ENCODE measurements around the gene RNF213. TPM values are rescaled to one million over a fixed set of nuclear protein-coding genes. Genes with fewer than 3 reads are reported as not detected.

The RNF213 gene
- total and polyA plus RNA-seq, 9 donors: 21.5 to 89.1 (median 50.8) TPM

DNA sequence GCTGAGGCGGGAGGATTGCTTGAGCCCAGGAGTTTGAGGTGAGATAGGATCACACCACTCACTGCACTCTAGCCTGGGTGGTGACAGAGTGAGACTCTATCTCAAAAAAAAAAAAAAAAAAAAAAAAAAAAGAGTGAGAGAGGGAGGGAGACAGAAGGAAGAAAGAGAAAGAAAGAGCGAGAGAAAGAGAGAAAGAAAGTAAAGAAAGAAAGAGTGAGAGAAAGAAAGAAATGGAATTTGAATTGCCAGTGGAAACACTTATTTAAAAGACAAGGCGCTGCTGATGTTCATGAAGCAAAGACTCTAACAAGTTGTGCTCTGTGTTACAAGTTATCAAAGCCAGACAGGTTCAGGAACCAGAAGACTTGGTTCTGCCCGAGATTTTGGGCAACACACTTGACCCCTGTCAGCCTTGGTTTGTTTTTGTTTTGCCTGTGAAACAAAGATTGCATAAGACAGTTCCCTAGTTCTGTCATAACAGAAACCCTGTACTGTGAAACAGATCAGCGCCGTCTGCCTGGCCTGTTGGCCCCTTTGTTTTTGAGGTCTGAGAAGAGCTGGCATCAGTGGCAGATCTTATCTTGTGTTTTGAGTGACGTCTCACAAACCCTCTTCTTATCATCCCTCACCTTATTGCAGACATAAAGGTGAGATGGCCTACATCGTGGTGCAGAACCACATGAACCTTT lies 98.9 kb downstream of the RNF213 start:
- peaks cover 12% of the 10 kb centered on the region for H3K4me1 ChIP-seq (ENCODE audit: insufficient read depth)
- no peak overlapping the region for H3K4me3 ChIP-seq
- no peaks in the 10 kb centered on the region for H3K27me3 ChIP-seq
- TF ChIP-seq EP300 (IDR thresholded peaks at IDR 0.05) (no peak), CTCF (IDR thresholded peaks at IDR 0.05) (no peak), POLR2A (IDR thresholded peaks at IDR 0.05) (no peak)
- WGBS, 3 donors: 53 to 65% (median 56%) methylated on average over 8 of the region's 8 CpGs
- H3K27ac ChIP-seq: no peak overlapping the region
- H3K36me3 ChIP-seq: no peaks in the 10 kb centered on the region
- H3K9me3 ChIP-seq: no peaks in the 10 kb centered on the region
- intact Hi-C loops (cut with DNase I): loop anchor here in 2 of 4 donors (10.0 kb wide), 2 partner anchors 95 to 165 kb away; partner anchors contain the start of gene RNF213 (in 1 of the 2)
- peak in 4 of 5 donors; percentile 16 to 62 (median 50) for DNase-seq

DNA sequence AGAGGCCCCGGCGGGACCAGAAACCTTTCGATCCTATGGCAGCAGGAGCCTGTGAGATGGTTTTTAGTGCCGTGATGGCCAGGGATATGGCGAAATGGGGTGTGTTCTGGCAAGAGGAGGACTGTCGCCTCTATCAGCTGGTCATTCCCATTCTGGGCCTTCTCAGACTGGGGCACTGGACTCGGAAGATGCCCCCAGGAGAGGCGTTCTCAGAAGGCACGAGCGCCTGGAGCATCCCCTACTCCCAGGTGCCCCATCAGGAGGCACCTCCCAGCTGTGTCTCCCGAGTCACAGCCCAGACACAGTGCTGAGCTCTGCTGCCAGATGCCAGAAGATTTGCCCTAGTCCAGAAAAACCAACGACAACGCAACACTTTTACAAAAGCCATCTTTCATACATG lies 99.7 kb downstream of the RNF213 start:
- Histone ChIP-seq H3K9me3 (no peaks in the 10 kb centered on the region), H3K27ac (no peak overlapping the region), H3K4me1 (ENCODE audit: insufficient read depth) (peaks cover 12% of the 10 kb centered on the region), H3K4me3 (no peak overlapping the region), H3K27me3 (no peaks in the 10 kb centered on the region), H3K36me3 (no peaks in the 10 kb centered on the region)
- WGBS, 3 donors: 93 to 96% (median 95%) methylated on average over 13 of the region's 13 CpGs
- no peak for TF ChIP-seq EP300 (IDR thresholded peaks at IDR 0.05)
- no peak for TF ChIP-seq CTCF (IDR thresholded peaks at IDR 0.05)
- TF ChIP-seq POLR2A (IDR thresholded peaks at IDR 0.05): no peak
- intact Hi-C loops (cut with DNase I): loop anchor here in 1 of 4 donors (10.0 kb wide), 1 partner anchor 166 kb away; no protein-coding TSS in a partner anchor
- DNase-seq: peak in 2 of 5 donors; percentile 12 to 31

- H3K9me3 ChIP-seq: no peaks in the 10 kb centered on the region
- no peaks in the 10 kb centered on the region for H3K36me3 ChIP-seq
- no peak for TF ChIP-seq EP300 (IDR thresholded peaks at IDR 0.05)
- TF ChIP-seq CTCF (IDR thresholded peaks at IDR 0.05): peak in 1 of 3 donors; percentile 16
- WGBS, 3 donors: 88 to 91% (median 89%) methylated on average over 18 of the region's 18 CpGs
- H3K27ac ChIP-seq: no peak overlapping the region
- intact Hi-C loops (cut with DNase I): loop anchor here in 1 of 4 donors (10.0 kb wide), 1 partner anchor 167 kb away; no protein-coding TSS in a partner anchor
- no peak overlapping the region for H3K4me3 ChIP-seq
- H3K27me3 ChIP-seq: no peaks in the 10 kb centered on the region
- peak in 2 of 5 donors; percentile 33 to 56 for DNase-seq
- peaks cover 12% of the 10 kb centered on the region for H3K4me1 ChIP-seq (ENCODE audit: insufficient read depth)
Observed at GRCh38 chr17:80361495-80362220, 101.0 kb downstream of the RNF213 start.

DNA sequence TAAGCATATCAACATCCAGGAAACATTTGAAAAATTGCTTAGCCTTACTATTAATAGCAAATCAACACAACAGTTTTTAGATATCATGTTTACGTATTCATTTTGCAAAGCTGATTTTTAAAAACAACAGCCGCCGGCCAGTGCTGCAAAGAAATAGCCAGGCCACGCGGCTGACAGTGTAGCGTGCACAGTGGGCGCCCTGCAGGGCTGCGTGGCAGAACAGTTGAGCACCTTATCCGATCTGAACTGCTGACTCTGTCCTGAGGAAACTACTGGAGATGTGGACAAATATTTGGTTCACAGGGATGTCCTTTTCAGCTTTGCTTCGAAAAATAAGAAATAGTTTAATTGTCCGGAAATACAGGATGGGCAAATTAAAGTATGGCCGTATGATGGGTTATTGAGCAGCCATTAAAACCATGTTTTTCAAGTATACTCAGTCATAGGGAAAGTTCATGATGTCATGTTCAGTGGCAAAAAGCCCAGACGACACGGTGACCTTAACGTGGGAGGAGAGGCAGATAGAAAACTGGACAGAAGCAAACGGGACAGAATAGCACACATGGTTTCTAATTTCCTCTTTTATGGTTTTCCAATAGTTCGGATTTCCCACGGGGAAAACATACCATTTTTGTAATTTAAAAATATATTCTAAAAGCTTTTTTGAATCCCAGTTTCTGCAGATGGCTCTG lies 101.9 kb downstream of the RNF213 start:
- H3K4me3 ChIP-seq: no peak overlapping the region
- 19 to 32% (median 25%) methylated on average over 18 of the region's 18 CpGs for WGBS, 3 donors
- H3K27me3 ChIP-seq: no peaks in the 10 kb centered on the region
- peak overlapping the region in 1 of 2 donors; percentile 36 for H3K27ac ChIP-seq
- intact Hi-C loops (cut with DNase I): loop anchor here in 1 of 4 donors (10.0 kb wide), 1 partner anchor 168 kb away; no protein-coding TSS in a partner anchor
- DNase-seq: peak; percentile 54 to 78 (median 70)
- TF ChIP-seq POLR2A (IDR thresholded peaks at IDR 0.05): no peak
- H3K9me3 ChIP-seq: no peaks in the 10 kb centered on the region
- no peaks in the 10 kb centered on the region for H3K36me3 ChIP-seq
- peaks cover 12% of the 10 kb centered on the region for H3K4me1 ChIP-seq (ENCODE audit: insufficient read depth)
